ENCODE data around the gene ZNF784.

- TF ChIP-seq POLR2AphosphoS5 (IDR thresholded peaks at IDR 0.05; ENCODE audit: low read depth) (no peak), CTCF (IDR thresholded peaks at IDR 0.05; ENCODE audit: insufficient read depth, low read length) (no peak)
Measured at GRCh38 chr19:55584871-55585270, 39.5 kb downstream of the ZNF784 start.

All from HL-60 (cell line).